Astrocyte of the spinal cord (primary cell): ENCODE results near the gene KLKB1.
"Not testable (repeated sequence)": the region's sequence is repeated elsewhere in the genome, so short reads cannot be mapped to it uniquely, and the experiment has no call there.

Source experiments
- DNase-seq: peaks from one replicate; pipeline ENCODE4 v3.0.0; 2011; ENCODE audit warnings: low read depth, low spot score
- H3K4me3 ChIP-seq: 2 replicates; pipeline ENCODE4 v1.5.1; 2011; ENCODE audit warnings: low read depth, mild to moderate bottlenecking, low read length, moderate library complexity
- in situ Hi-C: cut with HindIII; loops from 2 replicates; pipeline ENCODE4 v1.10.0; 2017; ENCODE audit warnings: low sequenced_read_pairs
- TF ChIP-seq, protein P1 (sequence below): IDR thresholded peaks from 2 replicates; pipeline ENCODE4 v1.5.1; 2012; ENCODE audit warnings: low read depth, mild to moderate bottlenecking, low read length, inconsistent platforms

KLKB1 gene

DNA sequence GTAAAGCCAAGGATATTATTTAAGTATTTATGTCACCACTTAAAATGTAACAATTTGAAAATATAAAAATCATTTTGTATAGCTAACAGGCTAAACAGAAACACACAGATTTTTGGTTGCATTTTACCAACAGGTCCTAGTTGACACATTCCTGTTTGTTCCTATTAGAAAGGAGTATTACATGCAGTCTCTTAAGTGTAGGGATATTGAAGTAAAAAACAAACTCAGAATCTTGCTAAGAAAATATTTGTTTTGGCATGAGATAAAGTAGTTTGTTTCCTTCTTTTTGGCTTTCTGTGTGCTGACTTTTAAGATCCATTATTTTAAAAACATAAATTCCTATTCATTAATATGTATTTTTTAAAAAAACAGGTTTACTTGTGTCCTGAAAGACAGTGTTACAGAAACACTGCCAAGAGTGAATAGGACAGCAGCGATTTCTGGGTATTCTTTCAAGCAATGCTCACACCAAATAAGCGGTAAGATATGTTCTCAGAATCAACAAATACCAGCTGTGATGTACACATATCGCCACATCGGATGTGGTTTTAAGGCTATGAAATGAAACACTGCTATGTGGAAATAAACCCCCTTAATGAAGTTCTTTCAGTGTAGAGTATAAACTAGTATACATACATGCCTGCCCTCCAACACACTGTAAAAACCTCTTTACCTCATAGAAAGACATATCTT, 45.5 kb downstream of the KLKB1 start:
- in situ Hi-C loops, result no loop called here

GRCh38 chr4:186273392-186273789, 46.1 kb downstream of the KLKB1 start:
- H3K4me3 ChIP-seq, in situ Hi-C loops, DNase-seq: not testable (repeated sequence)

More for the DNA sequence above, 45.5 kb downstream of the KLKB1 start:
- no peak for DNase-seq
- no peak overlapping the region for H3K4me3 ChIP-seq
- TF ChIP-seq, protein P1, sequence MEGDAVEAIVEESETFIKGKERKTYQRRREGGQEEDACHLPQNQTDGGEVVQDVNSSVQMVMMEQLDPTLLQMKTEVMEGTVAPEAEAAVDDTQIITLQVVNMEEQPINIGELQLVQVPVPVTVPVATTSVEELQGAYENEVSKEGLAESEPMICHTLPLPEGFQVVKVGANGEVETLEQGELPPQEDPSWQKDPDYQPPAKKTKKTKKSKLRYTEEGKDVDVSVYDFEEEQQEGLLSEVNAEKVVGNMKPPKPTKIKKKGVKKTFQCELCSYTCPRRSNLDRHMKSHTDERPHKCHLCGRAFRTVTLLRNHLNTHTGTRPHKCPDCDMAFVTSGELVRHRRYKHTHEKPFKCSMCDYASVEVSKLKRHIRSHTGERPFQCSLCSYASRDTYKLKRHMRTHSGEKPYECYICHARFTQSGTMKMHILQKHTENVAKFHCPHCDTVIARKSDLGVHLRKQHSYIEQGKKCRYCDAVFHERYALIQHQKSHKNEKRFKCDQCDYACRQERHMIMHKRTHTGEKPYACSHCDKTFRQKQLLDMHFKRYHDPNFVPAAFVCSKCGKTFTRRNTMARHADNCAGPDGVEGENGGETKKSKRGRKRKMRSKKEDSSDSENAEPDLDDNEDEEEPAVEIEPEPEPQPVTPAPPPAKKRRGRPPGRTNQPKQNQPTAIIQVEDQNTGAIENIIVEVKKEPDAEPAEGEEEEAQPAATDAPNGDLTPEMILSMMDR, result no peak

DNA sequence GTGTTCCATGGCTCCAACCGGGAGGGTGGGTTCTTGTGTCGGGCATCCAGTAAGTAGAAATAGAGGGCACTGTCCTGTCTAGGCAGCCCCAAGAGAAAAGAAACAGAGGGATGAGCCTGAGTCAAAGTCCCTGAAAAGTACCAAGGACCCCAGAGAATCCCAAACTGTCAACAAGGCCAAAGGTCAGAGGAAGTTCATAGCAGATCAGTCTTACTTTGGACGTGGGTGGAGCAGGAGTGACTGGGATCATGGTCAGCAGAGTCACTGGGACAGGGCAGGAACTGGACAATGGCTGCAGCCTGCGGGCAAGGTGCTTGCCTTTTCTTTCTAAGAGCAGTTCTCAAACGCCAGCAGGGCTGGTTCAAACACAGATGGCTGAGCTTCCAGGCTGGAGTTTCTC, 56.0 kb downstream of the KLKB1 start:
- no peak for DNase-seq
- H3K4me3 ChIP-seq, result no peak overlapping the region
- in situ Hi-C loops, result no loop called here
- TF ChIP-seq, protein P1, result no peak

- in situ Hi-C loops, result no loop called here
- no peak for DNase-seq
- H3K4me3 ChIP-seq, result no peak overlapping the region
- TF ChIP-seq, protein P1, result no peak
Measured at GRCh38 chr4:186285147-186285546, 57.8 kb downstream of the KLKB1 start.

DNA sequence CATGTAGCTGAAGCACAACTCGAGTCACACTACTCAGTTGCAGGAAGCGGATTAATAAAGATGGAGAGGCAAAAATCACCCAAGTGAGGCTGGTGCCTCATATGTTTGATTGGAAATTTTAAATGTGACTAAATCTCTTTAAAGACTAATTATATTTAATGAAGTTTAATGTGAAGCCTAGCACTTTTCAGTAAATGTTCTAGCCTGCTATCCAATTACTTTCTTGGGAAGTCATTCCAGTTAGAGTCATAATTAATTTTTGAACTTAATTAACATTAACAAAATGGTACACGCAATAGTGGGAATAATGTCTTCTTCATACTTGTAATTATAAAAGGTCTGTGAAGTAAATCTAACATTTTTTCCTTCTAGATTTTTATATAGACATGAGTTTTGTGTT, 59.3 kb downstream of the KLKB1 start:
- H3K4me3 ChIP-seq, result no peak overlapping the region
- DNase-seq, result no peak
- in situ Hi-C loops, result no loop called here
- TF ChIP-seq, protein P1, result no peak

- in situ Hi-C loops, result no loop called here
- TF ChIP-seq, protein P1, result no peak
- no peak for DNase-seq
- H3K4me3 ChIP-seq, result no peak overlapping the region
Measured at GRCh38 chr4:186291256-186291890, 64.1 kb downstream of the KLKB1 start.

- DNase-seq, result no peak
- in situ Hi-C loops, result no loop called here
- no peak overlapping the region for H3K4me3 ChIP-seq
- TF ChIP-seq, protein P1, result no peak
Measured at GRCh38 chr4:186294160-186294559, 66.9 kb downstream of the KLKB1 start.
